Vagina (tissue), 2 donors: ENCODE measurements around the gene HMGXB3. TPM values are rescaled to one million over a fixed set of nuclear protein-coding genes. Genes with fewer than 3 reads are reported as not detected.

Experiments used
- DNase-seq, 2 donors: peaks; one replicate each; pipeline ENCODE4 v3.0.0-alpha.2; 2017; ENCODE audit errors: extremely low spot score in 2 of 2
- H3K27ac ChIP-seq: fragments of 200-600 bp; sonication (generic); one replicate; pipeline ENCODE4 v1.5.1; 2019
- H3K27me3 ChIP-seq: fragments of 200-600 bp; sonication (generic); one replicate; pipeline ENCODE4 v1.5.1; 2019
- H3K36me3 ChIP-seq, 2 donors: fragments of 200-600 bp; sonication (generic); one replicate each; pipeline ENCODE4 v1.5.1; 2017 to 2019
- H3K4me1 ChIP-seq: fragments of 200-600 bp; sonication (generic); one replicate; pipeline ENCODE4 v1.5.1; 2019
- H3K4me3 ChIP-seq, 2 donors: fragments of 200-600 bp; sonication (generic); 1 replicate in 1 of 2; 2 replicates in 1 of 2; pipeline ENCODE4 v1.5.1; 2016 to 2019
- H3K9me3 ChIP-seq: fragments of 200-600 bp; sonication (generic); one replicate; pipeline ENCODE4 v1.5.1; 2019
- CTCF ChIP-seq, 3 experiments: fragments of 450-650 bp in 2 of 3; fragments of 200-600 bp in 1 of 3; sonication (generic) in 1 of 3; IDR thresholded peaks; one replicate each; pipeline ENCODE4 v1.5.1; 2017 to 2019; ENCODE audit warnings: antibody characterized with exemption in 3 of 3, mild to moderate bottlenecking in 2 of 3, moderate library complexity in 2 of 3
- POLR2A ChIP-seq, 2 donors: fragments of 450-650 bp; IDR thresholded peaks; one replicate each; pipeline ENCODE4 v1.6.1; 2017; ENCODE audit warnings: antibody characterized with exemption in 2 of 2, mild to moderate bottlenecking in 2 of 2, moderate library complexity in 2 of 2
- POLR2AphosphoS5 ChIP-seq, 2 donors: sonication (generic); formaldehyde crosslinking; IDR thresholded peaks; one replicate each; pipeline ENCODE4 v1.9.0; 2017; ENCODE audit warnings: antibody characterized with exemption in 2 of 2, mild to moderate bottlenecking in 2 of 2, low read depth in 1 of 2; ENCODE audit not compliant: insufficient read depth in 1 of 2
- intact Hi-C: fragments of 100-400 bp; cut with DNase I; formaldehyde crosslinking; loops from one replicate; pipeline ENCODE4 v1.15.1; 2023
- small RNA-seq: library from RNA; depleted of rRNA; stranded (forward); fragments of <200 nt; gene quantifications from one replicate; pipeline ENCODE3, GENCODE V24; 2016
- total RNA-seq: library from RNA; depleted of rRNA; stranded (reverse); fragments of >200 nt; gene quantifications from one replicate; pipeline ENCODE4 v1.2.3, GENCODE V29; 2016

Gene HMGXB3
- total RNA-seq, 1 donor from 2014 or later: 38.3 TPM

- TF ChIP-seq CTCF (IDR thresholded peaks at IDR 0.05) (no peak), POLR2AphosphoS5 (IDR thresholded peaks at IDR 0.05; ENCODE audit: insufficient read depth in 1 of 2, low read depth in 1 of 2) (no peak), POLR2A (IDR thresholded peaks at IDR 0.05) (no peak)
- Histone ChIP-seq H3K27ac (no peak within 1 kb of the TSS), H3K4me3 (peak within 1 kb of the TSS in 1 of 2 donors; percentile 27), H3K27me3 (no peaks in the 10 kb centered on the region), H3K4me1 (peaks cover 7% of the 10 kb centered on the region), H3K9me3 (no peaks in the 10 kb centered on the region), H3K36me3 (no peaks in the 10 kb centered on the region)
- intact Hi-C loops: no loop called here
- DNase-seq: peak; percentile 70 to 95
Measured at GRCh38 chr5:150085950-150086715, 85.6 kb downstream of the HMGXB3 start, which contains the start of gene CSF1R. Gene CSF1R, minus strand, starts transcription at chr5:150086554. Its CDS starts 127 bp downstream, at chr5:150086427.

GRCh38 chr5:150092159-150092787, 91.7 kb downstream of the HMGXB3 start:
- Histone ChIP-seq H3K4me3 (no peak overlapping the region), H3K9me3 (no peaks in the 10 kb centered on the region), H3K4me1 (no peaks in the 10 kb centered on the region), H3K27ac (no peak overlapping the region), H3K36me3 (no peaks in the 10 kb centered on the region), H3K27me3 (no peaks in the 10 kb centered on the region)
- no peak for DNase-seq
- TF ChIP-seq POLR2AphosphoS5 (IDR thresholded peaks at IDR 0.05; ENCODE audit: insufficient read depth in 1 of 2, low read depth in 1 of 2) (no peak), CTCF (IDR thresholded peaks at IDR 0.05) (no peak), POLR2A (IDR thresholded peaks at IDR 0.05) (no peak)
- intact Hi-C loops: no loop called here

- Histone ChIP-seq H3K27me3 (no peaks in the 10 kb centered on the region), H3K4me1 (no peaks in the 10 kb centered on the region), H3K9me3 (no peaks in the 10 kb centered on the region), H3K36me3 (no peaks in the 10 kb centered on the region), H3K4me3 (no peak overlapping the region), H3K27ac (no peak overlapping the region)
- DNase-seq: no peak
- intact Hi-C loops: no loop called here
- TF ChIP-seq POLR2AphosphoS5 (IDR thresholded peaks at IDR 0.05; ENCODE audit: insufficient read depth in 1 of 2, low read depth in 1 of 2): no peak
- no peak for TF ChIP-seq CTCF (IDR thresholded peaks at IDR 0.05)
- no peak for TF ChIP-seq POLR2A (IDR thresholded peaks at IDR 0.05)
Measured at GRCh38 chr5:150097152-150097551, 96.6 kb downstream of the HMGXB3 start.

- intact Hi-C loops: no loop called here
- TF ChIP-seq POLR2A (IDR thresholded peaks at IDR 0.05) (no peak), CTCF (IDR thresholded peaks at IDR 0.05) (no peak), POLR2AphosphoS5 (IDR thresholded peaks at IDR 0.05; ENCODE audit: insufficient read depth in 1 of 2, low read depth in 1 of 2) (no peak)
Measured at GRCh38 chr5:150101023-150101422, 100.5 kb downstream of the HMGXB3 start.

More at GRCh38 chr5:150101023-150101422, 100.5 kb downstream of the HMGXB3 start:
- Histone ChIP-seq H3K36me3 (no peaks in the 10 kb centered on the region), H3K4me1 (no peaks in the 10 kb centered on the region), H3K27ac (no peak overlapping the region), H3K4me3 (no peak overlapping the region), H3K9me3 (no peaks in the 10 kb centered on the region), H3K27me3 (no peaks in the 10 kb centered on the region)
- DNase-seq: no peak

Small RNA genes within 50 kb of the gene (small RNA-seq; reads per million reads assigned to genes)
- gene RF00019: not detected

Other genes with a start within 250 kb of the HMGXB3 start
- gene PDE6A, start 55.9 kb upstream of the HMGXB3 start, total RNA-seq: 0.25 TPM
- 13.3 TPM for gene SLC26A2, start 40.0 kb upstream of the HMGXB3 start, total RNA-seq
- gene TIGD6, start 85 bp upstream of the HMGXB3 start, total RNA-seq: 4.7 TPM
- 21.4 TPM for gene CSF1R, start 85.8 kb downstream of the HMGXB3 start, total RNA-seq
- gene PDGFRB, start 155.1 kb downstream of the HMGXB3 start, total RNA-seq: 173 TPM
- gene CDX1, start 166.0 kb downstream of the HMGXB3 start, total RNA-seq: not detected
- gene SLC6A7, start 189.3 kb downstream of the HMGXB3 start, total RNA-seq: 0.25 TPM